ENCODE results near the gene PKP4. TPM values are rescaled to one million over a fixed set of nuclear protein-coding genes. Genes with fewer than 3 reads are reported as not detected.

PKP4 gene
- total RNA-seq, 1 experiment from 2014 or later = 40.1 TPM

DNA sequence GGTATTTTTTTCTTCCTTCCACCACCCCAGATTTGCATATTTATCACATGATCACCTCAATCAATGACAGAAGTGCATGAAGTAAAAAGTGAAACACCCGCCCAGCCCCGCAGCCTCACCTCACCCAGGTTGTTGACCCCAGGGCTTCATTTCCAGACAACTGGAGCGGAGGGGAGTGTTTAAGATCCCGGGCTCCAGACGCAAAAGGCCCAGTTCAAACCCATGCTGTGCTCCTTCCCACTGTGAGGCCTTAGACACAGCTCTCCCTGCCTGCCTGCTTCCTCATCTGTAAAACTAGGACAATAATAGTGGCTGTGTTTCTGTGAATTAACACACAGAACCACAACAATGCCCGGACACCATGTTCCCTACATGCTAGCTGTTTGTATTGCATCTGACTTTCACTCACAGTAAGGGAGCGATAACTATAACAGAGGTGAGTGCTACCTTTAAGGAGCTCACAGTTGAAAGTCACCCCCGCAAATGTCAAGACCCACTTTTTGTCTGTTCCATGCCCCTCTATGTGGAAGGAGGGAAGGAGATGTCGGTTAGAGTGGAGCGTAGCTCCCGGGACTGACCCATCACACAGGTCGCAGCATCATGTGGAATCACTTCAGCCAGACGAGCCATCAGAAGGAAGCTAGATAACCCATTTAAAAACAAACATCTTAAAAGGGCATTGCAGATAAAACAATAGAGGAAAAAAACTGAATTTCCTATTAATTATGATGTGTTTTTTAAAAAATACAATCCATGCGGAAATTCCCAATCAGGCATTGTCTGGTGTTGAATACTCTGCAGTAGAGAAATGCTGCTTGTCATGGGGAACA, 260.8 kb downstream of the PKP4 start:
- H3F3A ChIP-seq (ENCODE audit: low read length, unreplicated experiment) = no peaks in the 10 kb centered on the region
- DNase-seq (no peak), ATAC-seq (no peak)
- no peak overlapping the region for H3K4me3 ChIP-seq (ENCODE audit: low read length)
- H3K9me3 ChIP-seq (ENCODE audit: low read length) = peaks cover 8% of the 10 kb centered on the region; the same call in 1 of the 2 replicates
- ChIA-PET POLR2A (ENCODE audit: unreplicated experiment) (no interaction called here), CTCF (interaction anchor here (0.9 kb wide), 1 partner anchor 25 kb away, joined by 3 read pairs; no protein-coding TSS in a partner anchor)
- no peak overlapping the region for H3K9ac ChIP-seq (ENCODE audit: low read length)
- H4K20me1 ChIP-seq (ENCODE audit: low read length) = no peaks in the 10 kb centered on the region
- H3K4me2 ChIP-seq (ENCODE audit: low read length) = no peak overlapping the region
- intact Hi-C loops (cut with micrococcal nuclease) = no loop called here
- no peaks in the 10 kb centered on the region for H3K27me3 ChIP-seq (ENCODE audit: low read length)
- TF ChIP-seq EZH2phosphoT487 (IDR thresholded peaks at IDR 0.05; ENCODE audit: borderline replicate concordance, low read length) = no peak
- TF ChIP-seq, protein P1, sequence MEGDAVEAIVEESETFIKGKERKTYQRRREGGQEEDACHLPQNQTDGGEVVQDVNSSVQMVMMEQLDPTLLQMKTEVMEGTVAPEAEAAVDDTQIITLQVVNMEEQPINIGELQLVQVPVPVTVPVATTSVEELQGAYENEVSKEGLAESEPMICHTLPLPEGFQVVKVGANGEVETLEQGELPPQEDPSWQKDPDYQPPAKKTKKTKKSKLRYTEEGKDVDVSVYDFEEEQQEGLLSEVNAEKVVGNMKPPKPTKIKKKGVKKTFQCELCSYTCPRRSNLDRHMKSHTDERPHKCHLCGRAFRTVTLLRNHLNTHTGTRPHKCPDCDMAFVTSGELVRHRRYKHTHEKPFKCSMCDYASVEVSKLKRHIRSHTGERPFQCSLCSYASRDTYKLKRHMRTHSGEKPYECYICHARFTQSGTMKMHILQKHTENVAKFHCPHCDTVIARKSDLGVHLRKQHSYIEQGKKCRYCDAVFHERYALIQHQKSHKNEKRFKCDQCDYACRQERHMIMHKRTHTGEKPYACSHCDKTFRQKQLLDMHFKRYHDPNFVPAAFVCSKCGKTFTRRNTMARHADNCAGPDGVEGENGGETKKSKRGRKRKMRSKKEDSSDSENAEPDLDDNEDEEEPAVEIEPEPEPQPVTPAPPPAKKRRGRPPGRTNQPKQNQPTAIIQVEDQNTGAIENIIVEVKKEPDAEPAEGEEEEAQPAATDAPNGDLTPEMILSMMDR (conservative IDR thresholded peaks at IDR 0.05; ENCODE audit: low read depth, low read length) = no peak
- TF ChIP-seq EZH2 (IDR thresholded peaks at IDR 0.05; ENCODE audit: low read length, unreplicated experiment) = no peak
- no peak overlapping the region for H3K27ac ChIP-seq (ENCODE audit: low read length)
- no peaks in the 10 kb centered on the region for H3K79me2 ChIP-seq (ENCODE audit: low read length)
- no peaks in the 10 kb centered on the region for H3K36me3 ChIP-seq (ENCODE audit: low read depth, low read length)
- H2AFZ ChIP-seq (ENCODE audit: low read length) = no peak overlapping the region
- H3K9me2 ChIP-seq (replicated peaks; ENCODE audit: low read length) = no peaks in the 10 kb centered on the region
- H3K4me1 ChIP-seq (ENCODE audit: insufficient read depth, low read length) = peaks cover 12% of the 10 kb centered on the region
- BruUV-seq (replicated peaks) = no TSS peak

DNA sequence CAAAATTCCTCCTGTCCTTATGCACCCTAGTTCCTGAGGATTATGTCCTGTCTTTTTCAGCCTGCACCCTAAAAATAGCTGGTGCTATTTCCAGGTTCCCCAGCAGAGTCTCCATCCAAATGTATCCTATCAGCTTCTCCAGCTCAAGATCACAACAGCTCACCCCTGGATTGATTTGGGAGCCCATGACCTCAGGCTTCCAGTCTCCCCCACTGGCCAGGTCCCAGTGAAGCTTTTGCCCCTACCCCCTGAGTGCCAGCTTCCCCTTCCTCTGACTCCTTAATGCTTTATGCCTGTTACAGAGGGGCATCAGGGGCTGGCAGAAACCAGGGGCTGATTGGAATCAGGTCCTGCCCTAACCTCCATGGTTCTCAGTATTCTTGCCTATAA, 261.4 kb downstream of the PKP4 start:
- H3K27ac ChIP-seq (ENCODE audit: low read length) = no peak overlapping the region
- H3K27me3 ChIP-seq (ENCODE audit: low read length) = no peaks in the 10 kb centered on the region
- H3F3A ChIP-seq (ENCODE audit: low read length, unreplicated experiment) = no peaks in the 10 kb centered on the region
- TF ChIP-seq EZH2 (IDR thresholded peaks at IDR 0.05; ENCODE audit: low read length, unreplicated experiment) (no peak), EZH2phosphoT487 (IDR thresholded peaks at IDR 0.05; ENCODE audit: borderline replicate concordance, low read length) (no peak)
- TF ChIP-seq, protein P1 (conservative IDR thresholded peaks at IDR 0.05; ENCODE audit: low read depth, low read length) = no peak
- no peak overlapping the region for H3K4me2 ChIP-seq (ENCODE audit: low read length)
- no peaks in the 10 kb centered on the region for H3K36me3 ChIP-seq (ENCODE audit: low read depth, low read length)
- H3K79me2 ChIP-seq (ENCODE audit: low read length) = no peaks in the 10 kb centered on the region
- DNase-seq (no peak), ATAC-seq (no peak)
- intact Hi-C loops (cut with micrococcal nuclease) = no loop called here
- no peaks in the 10 kb centered on the region for H4K20me1 ChIP-seq (ENCODE audit: low read length)
- H2AFZ ChIP-seq (ENCODE audit: low read length) = no peak overlapping the region
- H3K9ac ChIP-seq (ENCODE audit: low read length) = no peak overlapping the region
- no peak overlapping the region for H3K4me3 ChIP-seq (ENCODE audit: low read length)
- H3K9me2 ChIP-seq (replicated peaks; ENCODE audit: low read length) = no peaks in the 10 kb centered on the region
- CTCF ChIA-PET = no interaction called here
- peaks cover 4% of the 10 kb centered on the region; the same call in 1 of the 2 replicates for H3K9me3 ChIP-seq (ENCODE audit: low read length)
- peaks cover 18% of the 10 kb centered on the region for H3K4me1 ChIP-seq (ENCODE audit: insufficient read depth, low read length)
- POLR2A ChIA-PET (ENCODE audit: unreplicated experiment) = no interaction called here
- BruUV-seq (replicated peaks) = no TSS peak

DNA sequence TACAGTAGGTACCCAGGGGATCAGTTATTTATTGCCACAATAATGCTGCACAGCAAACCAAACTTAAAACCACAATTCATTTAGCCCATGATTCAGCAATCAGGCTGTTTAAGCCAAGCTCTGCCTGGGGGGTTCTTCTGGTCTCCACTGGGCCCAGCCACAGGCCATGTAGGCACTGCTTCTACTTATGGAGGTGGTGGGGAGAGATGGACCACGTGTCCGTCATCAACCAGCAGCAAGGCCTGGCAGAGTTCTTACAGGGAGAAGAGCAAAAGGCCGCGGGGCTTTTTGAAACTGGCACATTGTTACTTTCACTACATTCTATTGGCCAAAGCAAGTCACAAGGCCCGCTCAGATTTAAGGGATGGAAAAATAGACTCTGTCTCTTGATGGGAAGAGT, 262.1 kb downstream of the PKP4 start:
- H3F3A ChIP-seq (ENCODE audit: low read length, unreplicated experiment) = no peaks in the 10 kb centered on the region
- POLR2A ChIA-PET (ENCODE audit: unreplicated experiment) = no interaction called here
- no peaks in the 10 kb centered on the region for H3K36me3 ChIP-seq (ENCODE audit: low read depth, low read length)
- no peaks in the 10 kb centered on the region for H3K9me3 ChIP-seq (ENCODE audit: low read length)
- H3K4me2 ChIP-seq (ENCODE audit: low read length) = no peak overlapping the region
- TF ChIP-seq, protein P1 (conservative IDR thresholded peaks at IDR 0.05; ENCODE audit: low read depth, low read length) = no peak
- TF ChIP-seq EZH2phosphoT487 (IDR thresholded peaks at IDR 0.05; ENCODE audit: borderline replicate concordance, low read length) (no peak), EZH2 (IDR thresholded peaks at IDR 0.05; ENCODE audit: low read length, unreplicated experiment) (no peak)
- H3K4me1 ChIP-seq (ENCODE audit: insufficient read depth, low read length) = peaks cover 25% of the 10 kb centered on the region
- no peak overlapping the region for H3K4me3 ChIP-seq (ENCODE audit: low read length)
- no peaks in the 10 kb centered on the region for H3K27me3 ChIP-seq (ENCODE audit: low read length)
- no peak overlapping the region for H2AFZ ChIP-seq (ENCODE audit: low read length)
- CTCF ChIA-PET = no interaction called here
- DNase-seq = no peak
- no TSS peak for BruUV-seq (replicated peaks)
- intact Hi-C loops (cut with micrococcal nuclease) = no loop called here
- ATAC-seq = no peak
- H3K9ac ChIP-seq (ENCODE audit: low read length) = no peak overlapping the region
- H3K9me2 ChIP-seq (replicated peaks; ENCODE audit: low read length) = no peaks in the 10 kb centered on the region
- no peaks in the 10 kb centered on the region for H3K79me2 ChIP-seq (ENCODE audit: low read length)
- no peaks in the 10 kb centered on the region for H4K20me1 ChIP-seq (ENCODE audit: low read length)
- no peak overlapping the region for H3K27ac ChIP-seq (ENCODE audit: low read length)
